GM23338 (cell line): ENCODE measurements around the gene RNF223.

Source experiments
- CTCF ChIP-seq, 2 experiments: fragments of 200-600 bp in 1 of 2; sonication (generic) in 1 of 2; conservative IDR thresholded peaks; 2 replicates each; pipeline versions ENCODE4 v1.5.1 to v1.6.1; 2016 to 2017; ENCODE audit warnings: antibody characterized with exemption in 2 of 2, low read depth in 2 of 2, mild to moderate bottlenecking in 2 of 2, moderate library complexity in 1 of 2
- EZH2 ChIP-seq: fragments of 200-600 bp; sonication (generic); IDR thresholded peaks from one replicate; pipeline ENCODE4 v1.8.0; 2017; ENCODE audit warnings: antibody characterized with exemption, mild to moderate bottlenecking, low read depth; ENCODE audit not compliant: unreplicated experiment
- EZH2phosphoT487 ChIP-seq: fragments of 200-600 bp; sonication (generic); IDR thresholded peaks from one replicate; pipeline ENCODE4 v1.8.1; 2018; ENCODE audit warnings: antibody characterized with exemption; ENCODE audit not compliant: unreplicated experiment
- JUNB ChIP-seq: IDR thresholded peaks from one replicate; pipeline ENCODE4 v1.6.1; 2016; ENCODE audit warnings: antibody characterized with exemption; ENCODE audit not compliant: unreplicated experiment
- POLR2AphosphoS5 ChIP-seq: IDR thresholded peaks from 2 replicates; pipeline ENCODE4 v1.6.1; 2016; ENCODE audit warnings: antibody characterized with exemption, low read depth
- REST ChIP-seq: IDR thresholded peaks from one replicate; pipeline ENCODE4 v1.6.1; 2018; ENCODE audit warnings: antibody characterized with exemption; ENCODE audit not compliant: unreplicated experiment
- STAT1 ChIP-seq: IDR thresholded peaks from one replicate; pipeline ENCODE4 v1.6.1; 2016; ENCODE audit warnings: antibody characterized with exemption; ENCODE audit not compliant: unreplicated experiment

GRCh38 chr1:1066403-1067283, 7.5 kb downstream of the RNF223 start:
- TF ChIP-seq CTCF (conservative IDR thresholded peaks at IDR 0.05; ENCODE audit: low read depth in 2 of 2) = no peak
- TF ChIP-seq POLR2AphosphoS5 = no peak
- no peak for TF ChIP-seq EZH2
- no peak for TF ChIP-seq JUNB
- no peak for TF ChIP-seq EZH2phosphoT487
- no peak for TF ChIP-seq REST
- no peak for TF ChIP-seq STAT1
